ENCODE measurements around the gene EFHD1.
"Not testable (repeated sequence)": the region's sequence is repeated elsewhere in the genome, so short reads cannot be mapped to it uniquely, and the experiment has no call there.

EFHD1 gene

DNA sequence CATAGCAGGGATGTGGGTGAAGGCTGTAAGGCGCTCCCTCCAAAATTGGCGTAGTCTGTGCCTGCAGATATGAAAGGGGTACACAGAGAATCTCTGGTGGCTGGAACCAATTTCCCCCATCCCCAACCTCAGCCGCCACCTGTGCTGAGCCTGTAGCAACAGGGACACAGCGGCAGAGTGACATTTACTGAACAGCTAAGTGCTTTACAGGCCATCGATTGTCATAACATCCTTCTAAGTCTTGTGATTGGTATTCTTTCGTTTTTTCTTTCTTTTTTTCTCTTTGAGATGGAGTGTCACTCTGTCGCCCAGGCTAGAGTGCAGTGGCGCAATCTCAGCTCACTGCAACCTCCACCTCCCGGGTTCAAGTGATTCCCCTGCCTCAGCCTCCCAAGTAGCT is 12.2 kb upstream of the EFHD1 start:
- no peak for DNase-seq (ENCODE audit: low read depth)

DNA sequence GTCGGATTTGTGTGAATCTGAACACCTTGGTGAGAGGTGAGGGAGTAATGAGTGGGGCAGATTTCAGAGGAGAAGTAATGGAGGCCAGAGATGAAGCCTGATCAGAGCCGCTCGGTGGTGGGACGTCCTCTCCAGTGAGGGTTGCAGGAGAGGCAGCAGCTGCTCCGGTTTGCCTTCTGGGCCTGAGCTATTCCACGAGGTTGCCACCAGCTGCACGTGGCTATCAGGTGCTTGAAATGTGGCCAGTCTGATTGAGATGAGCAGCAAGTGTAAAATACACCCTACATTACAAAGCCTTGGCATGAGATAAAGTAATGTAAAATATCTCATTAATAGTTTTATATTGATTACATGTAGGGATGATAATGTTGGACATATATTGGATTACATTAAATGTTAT is 10.8 kb upstream of the EFHD1 start:
- no peak for DNase-seq (ENCODE audit: low read depth)

DNA sequence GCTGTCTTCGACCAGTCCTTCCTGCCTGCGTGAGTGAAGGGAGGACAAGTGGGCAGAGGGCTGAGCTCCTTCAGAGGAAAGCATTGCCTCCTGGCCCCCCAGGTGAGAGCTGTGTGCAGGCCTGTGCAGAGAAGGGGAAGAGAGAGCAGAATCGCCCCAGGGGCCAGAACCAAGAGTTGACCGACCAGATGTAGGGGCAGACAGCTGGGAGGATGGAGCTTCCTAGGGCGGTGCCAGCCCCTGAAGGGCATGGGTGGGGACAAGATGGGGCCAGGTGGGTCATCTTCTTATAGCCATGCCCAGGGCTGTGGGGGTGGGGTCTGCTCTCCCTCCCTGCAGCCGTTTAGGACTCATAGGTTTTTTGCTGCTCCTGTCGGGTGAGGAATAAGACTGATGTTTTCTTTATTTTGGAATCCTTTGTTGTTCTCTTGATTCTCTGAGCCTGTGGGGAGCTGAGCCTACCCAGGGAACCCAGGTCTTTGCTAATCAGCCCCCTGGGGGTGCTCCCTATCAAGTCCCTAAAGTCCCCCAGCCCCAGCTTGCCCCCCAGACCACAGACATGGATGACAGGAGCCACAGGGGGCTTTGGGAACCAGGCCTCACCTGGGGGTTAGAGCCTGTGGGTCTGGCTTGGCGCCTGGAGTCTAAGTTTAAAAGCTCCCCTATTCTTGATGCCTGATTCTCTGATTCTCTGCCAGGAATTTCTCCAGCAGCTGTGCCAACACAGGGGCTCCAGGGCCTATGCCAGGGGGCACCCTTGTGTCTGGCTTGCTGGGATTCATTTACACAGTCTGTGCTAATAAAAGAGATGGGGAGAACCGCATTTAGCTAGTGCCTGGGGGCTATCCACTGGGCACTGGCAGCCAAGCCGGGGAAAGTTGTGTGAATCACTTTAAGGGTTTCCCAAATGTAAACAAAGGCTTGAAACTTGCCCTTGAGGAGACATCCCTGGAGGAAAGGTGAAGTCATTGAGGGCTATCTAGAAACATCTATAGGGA is 9.3 kb upstream of the EFHD1 start:
- DNase-seq (ENCODE audit: low read depth) = no peak

DNA sequence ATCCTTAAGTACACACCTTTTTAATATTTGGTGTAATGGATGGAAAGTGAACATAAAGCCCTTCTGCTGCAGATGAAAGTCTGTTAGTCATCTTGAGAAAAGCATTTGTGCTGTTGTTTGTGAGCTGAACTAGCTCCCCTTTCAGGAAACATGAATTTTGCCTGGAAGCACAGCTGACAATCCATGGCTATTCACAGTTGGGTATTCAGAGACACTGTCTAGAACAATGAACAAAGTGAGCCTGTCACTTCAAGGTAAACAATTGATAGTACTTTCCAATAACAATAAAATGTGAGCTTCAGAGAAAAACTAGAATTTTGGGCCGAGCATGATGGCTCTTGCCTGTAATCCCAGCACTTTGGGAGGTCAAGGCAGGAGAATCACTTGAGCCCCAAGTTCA is 6.8 kb upstream of the EFHD1 start:
- DNase-seq (ENCODE audit: low read depth) = no peak

DNA sequence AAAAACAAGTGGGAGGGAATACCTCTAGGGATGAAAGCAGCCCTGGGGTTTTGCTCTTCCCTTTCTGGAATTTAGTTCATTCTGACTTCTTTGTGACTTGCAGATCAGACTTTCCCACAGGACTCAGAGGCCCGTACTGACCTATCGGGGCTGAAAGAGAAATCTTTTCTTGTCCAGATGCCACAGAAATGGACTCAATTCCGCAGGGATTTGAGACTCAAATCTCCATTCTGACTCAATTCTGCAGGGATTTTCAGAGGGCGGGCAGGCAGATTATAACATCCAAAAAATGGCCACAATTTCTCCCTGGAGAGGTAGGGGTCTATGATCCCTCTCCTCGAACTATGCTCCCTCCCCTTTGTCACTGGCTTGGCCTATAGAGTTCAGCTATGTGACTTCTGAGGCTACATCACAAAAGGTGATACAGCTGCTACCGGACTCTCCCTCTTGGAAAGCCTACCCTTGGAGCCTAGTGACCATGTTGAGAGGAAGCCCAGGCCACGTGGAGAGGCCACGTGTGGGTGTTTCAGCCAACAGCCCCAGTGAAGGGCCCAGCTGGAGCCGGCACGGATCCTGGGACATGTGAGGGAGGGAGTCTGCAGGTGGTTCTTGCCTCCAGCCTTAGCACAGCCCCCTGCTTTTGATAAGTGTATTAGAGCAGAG is 4.8 kb upstream of the EFHD1 start:
- no peak for DNase-seq (ENCODE audit: low read depth)

DNA sequence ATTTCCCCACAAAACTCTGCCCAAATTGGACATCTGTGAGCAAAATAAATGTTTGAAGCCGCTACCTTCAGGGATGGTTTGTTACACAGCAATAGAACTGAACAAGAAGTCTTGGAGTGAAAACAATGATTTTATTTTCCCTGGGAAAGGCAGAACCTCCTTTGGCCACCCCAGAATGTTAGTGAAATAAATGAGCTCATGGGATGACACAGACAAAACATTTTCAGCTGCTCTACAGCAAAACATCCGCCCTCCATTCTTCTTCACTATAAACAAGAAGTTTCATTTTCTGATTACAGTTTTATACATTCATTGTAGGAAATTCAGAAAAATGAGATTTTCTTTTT is 4.3 kb upstream of the EFHD1 start:
- no peak for DNase-seq (ENCODE audit: low read depth)

DNA sequence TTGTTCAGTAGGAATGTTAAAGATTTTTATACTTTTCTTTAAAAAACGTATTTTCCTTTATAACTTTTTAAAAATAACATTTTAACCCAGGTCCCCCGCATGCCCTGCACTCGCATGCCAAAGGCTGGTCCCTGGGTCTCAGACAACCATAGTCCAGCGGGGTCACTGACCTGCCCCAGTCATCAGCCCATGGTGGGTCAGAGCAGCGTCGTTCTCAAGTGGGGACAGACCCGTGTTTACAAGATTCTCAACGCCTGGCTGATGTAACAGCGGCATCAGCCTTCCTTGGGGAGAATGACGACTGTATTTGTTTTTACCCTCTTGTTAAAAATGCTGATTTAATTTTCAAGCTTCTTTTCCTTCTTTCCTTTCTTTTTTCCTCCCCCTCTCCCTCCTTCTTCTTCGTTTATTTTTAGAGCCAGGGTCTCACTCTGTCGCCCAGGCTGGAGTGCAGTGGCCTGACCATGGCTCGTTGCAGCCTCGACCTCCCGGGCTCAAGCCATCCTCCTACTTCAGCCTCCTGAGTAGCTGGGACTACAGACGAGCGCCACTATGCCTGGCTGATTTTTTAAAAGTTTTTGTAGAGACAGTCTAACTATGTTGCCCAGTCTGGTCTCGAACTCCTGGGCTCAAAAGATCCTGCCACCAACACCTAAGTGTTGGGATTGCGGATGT is 1.0 kb upstream of the EFHD1 start:
- DNase-seq (ENCODE audit: low read depth) = no peak

DNA sequence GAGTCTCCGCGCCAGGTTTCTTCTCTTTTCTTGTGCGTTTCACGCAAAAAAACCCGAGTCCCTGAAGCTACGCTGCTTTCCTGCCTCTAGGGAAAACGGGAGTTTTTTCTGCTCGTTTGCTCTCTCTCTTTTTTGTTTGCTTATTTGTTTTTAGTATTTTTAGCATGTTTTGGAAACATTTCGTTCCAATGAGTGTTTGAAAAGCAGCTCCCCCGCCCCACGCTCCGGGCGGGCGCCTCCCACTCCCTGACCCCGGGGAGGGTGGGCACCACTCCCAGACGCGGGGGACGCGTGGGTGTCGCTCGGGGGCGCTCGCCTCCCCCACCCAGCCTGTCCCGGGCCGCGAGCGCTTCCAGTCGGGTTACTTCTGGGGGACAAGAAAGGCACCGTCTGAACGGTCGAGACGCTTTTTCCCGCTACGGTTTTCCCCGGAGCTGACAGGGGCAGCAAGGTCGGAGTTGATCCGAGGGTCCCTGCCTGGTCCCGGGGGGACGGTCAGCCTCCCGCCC is 446 bp upstream of the EFHD1 start:
- DNase-seq (ENCODE audit: low read depth) = no peak

DNA sequence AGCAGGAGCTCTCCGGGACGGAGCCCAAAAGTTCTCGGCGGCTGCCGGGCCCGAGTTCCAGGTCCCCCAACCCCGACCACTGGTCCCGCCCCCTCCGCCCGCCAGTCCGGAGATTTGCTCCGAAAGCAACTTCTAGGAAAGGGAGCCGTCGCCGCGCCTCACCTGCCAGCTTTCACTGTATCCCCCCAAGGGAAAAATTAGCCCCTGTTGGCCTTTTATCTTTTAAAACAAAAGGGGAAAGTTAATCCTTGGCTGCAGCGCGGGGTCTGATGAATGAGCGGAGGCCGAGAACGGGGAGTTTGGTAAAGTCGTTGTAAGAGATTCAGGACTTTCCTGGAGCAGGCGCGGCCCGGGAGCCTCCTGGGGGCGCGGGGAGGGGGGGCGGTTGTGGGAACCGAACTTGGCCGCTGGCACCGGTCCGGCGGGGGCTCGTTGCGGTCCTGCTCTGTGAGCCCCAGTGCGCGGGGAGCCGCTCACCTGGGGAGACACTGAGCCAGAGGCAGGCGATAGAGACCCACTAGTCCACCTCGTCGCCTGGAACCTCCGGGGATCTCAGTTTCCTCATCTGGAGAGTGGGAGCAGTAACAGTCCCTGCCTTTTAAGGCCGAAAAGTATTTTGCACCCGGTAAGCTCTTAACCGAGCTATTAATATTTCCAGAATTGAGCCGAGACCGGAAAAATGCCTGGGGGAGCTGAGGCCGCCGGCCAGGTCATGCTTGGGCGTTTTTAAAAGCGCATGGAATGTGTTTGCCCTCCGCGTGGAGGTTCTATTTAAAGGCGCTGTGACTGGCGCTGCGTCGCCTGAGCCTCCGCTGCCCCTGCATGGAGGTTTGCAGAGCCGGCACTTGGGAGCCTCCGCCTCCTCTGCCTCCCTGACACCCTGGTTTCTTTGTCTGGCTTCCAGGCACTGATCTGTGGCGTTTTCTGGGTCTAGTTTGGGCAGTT is 1.1 kb downstream of the EFHD1 start:
- no peak for DNase-seq (ENCODE audit: low read depth)

DNA sequence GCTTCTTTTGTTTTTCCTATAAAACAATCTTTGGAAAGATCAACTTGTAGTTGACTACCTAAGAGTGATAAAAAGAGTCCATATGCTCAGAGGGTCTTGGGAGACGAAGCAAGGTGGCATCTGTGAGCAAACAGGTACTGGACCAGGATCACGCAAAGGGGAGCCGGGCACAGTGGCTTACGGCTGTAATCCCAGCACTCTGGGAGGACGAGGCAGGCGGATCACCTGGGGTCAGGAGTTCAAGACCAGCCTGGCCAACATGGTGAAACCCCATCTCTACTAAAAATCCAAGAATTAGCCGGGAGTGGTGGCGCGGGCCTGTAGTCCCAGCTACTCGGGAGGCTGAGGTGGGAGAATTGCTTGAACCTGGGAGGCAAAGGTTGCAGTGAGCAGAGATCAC is 2.0 kb downstream of the EFHD1 start:
- DNase-seq (ENCODE audit: low read depth) = not testable (repeated sequence)

DNA sequence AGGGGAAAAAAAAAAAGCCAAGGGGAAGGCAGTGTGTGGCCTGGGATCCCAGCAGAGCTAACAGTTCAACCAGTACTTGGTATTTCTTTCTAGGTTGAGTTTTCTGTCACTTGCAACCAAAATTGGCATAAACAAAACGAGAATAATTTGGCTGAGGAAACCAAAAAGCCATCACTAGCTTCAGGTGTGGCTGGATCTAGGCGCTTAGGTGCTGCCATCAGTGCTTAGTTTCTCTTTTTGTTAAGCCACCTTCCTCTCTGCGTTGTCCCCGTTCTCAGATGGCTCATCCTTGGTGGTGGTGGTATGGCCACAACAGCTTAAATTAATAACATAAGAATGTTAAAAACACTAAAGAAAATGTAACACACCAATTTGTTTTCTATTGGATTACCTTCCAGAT is 2.4 kb downstream of the EFHD1 start:
- DNase-seq (ENCODE audit: low read depth) = no peak

DNA sequence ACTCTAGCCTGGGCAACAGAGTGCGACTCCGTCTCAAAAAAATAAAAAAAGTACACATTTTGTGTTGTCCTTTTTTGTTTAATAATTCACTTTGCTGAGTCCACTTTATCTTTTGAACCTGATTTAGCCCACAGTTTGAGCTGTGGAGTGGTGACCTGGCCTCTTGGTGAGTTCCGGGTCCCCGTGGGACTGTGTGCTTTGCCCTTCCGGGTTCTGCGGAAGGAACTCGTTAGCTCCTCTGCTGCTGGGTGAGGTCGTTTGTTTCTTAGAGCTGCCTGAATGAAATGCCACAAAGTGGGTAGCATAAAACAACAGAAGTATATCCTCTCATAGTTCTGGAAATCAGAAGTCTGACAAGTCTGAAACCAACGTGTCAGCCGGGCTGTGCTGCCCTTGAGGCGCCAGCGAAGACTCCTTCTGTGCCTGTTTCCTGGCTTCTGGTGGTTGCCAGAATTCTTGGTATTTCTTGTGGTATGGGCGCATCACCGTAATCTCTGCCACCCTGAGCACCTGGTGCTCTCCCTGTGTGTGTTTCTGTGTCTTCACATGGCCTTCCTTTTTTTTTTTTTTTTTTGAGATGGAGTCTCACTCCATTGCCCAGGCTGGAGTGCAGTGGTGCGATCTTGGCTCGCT is 3.5 kb downstream of the EFHD1 start:
- DNase-seq (ENCODE audit: low read depth) = no peak

DNA sequence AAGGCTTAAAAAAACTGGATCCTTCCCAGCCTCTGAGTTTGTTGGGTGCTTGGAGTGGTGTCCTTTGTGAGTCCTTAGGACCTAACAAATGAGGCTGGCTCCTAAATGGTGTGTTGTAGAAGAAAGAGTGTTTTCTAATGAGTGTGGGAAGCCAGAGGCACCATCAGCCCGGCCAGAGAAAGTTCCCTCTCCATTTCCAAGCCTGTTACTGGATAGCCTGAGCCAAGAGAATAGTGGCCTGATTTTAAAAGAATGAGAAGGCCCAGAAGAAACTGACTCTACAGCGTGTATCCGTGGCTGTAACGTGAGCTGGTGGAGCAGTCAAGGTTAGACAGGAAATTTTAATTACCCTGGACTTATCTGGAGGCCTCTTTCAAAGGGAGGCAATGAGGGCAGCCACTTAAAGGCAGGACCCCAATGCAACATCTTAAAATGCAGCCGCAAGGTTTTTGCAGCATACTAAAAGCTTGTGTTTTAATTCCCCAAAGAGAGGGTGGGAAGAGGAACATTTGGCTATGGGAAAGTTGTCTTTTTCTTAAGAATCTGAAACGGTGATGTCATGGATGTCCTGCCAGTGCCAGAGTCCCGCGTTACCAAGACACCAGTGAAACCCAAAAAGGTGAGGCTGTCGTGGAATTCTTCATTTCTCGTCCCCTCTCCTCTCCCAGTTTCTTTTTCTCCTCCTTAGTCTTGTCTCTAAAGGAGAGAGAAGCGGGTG is 4.6 kb downstream of the EFHD1 start:
- no peak for DNase-seq (ENCODE audit: low read depth)

DNA sequence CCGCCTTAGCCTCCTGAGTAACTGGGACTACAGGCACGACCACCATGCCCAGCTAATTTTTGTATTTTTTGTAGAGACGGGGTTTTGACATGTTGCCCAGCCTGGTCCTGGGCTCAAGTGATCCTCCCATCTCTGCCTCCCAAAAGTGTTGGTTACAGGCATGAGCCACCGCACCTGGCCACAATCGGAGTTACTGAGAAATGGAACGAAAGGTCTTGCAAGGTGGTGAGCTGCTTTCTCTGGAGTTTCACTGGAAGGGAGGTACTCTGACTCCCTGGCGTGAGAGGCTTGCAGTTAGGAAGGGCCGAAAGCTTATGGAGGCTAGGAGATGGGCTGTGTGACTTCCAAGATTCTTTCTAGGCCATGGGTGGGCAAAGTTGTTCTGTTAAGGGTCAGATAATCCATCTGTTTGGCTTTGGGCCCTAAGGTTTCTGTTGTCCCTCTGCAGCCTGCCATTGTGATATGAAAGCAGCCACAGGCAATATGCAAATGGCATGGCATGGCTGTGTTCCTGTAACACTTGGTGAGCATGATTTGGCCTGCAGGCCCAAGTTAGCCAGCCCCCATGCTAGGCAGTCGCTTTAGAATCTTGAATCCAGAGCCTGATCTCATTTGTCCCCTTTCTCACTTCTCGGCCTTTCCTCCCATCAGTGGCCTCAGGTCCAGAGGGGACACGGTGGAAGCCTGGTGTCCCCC is 7.9 kb downstream of the EFHD1 start:
- DNase-seq (ENCODE audit: low read depth) = no peak

DNA sequence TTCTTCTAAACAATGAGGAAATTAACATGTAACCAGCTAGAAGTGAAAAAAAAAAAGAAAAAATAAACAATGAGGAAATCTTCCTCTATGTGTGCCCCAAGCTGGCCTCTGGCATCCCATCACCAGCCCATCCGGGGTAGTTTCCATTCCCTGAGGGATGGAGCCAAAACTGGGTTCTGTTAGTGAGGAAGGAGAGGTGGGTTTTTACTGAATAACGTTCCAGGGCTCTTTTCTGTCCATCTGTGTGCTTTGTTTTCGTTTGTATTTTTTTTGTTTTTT is 9.7 kb downstream of the EFHD1 start:
- no peak for DNase-seq (ENCODE audit: low read depth)

DNA sequence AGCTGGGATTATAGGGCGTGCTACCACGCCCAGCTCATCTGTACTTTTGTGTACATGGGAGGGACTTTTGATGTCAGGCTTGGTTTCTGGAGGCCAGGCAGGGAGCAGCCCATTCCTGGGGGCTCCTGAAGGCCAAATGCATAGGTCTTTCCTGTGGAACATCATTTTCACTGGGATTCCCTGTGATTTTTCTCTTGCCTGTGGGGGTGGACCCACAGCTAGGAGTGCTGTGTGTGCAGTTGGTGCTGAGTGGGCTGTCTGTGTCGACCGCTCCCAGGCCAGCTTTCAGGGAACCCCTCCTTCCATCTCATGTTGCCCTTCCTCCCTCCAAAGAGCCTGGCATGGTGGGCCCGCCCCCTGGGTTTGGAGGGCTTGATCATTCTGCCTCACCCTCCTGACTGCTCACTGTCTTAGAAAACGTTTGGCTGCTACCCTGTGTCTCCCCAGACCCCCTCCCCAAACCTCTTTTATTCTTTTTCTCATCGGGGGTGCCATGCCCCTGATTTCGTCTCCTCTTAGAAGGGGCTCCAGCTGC is 10.5 kb downstream of the EFHD1 start:
- no peak for DNase-seq (ENCODE audit: low read depth)

DNA sequence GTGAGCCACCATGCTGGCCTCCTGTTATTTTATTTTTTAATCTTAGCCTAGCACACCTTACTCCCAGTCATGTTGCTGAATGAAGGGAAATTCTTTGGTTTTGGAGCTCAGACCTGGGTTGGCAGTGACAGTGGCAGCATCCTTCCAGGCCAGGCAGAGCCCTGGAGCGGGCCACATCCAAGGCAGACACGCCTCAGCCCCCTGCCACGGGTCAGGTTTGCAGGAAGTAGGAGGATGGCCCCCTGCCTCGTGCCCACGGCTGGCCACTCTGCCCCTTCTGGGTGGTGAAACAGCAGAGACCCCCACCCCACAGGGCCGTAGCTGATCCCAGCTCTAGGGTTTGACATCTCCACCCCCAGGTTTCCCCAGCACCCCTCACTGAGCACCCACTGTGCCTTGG is 11.7 kb downstream of the EFHD1 start:
- DNase-seq (ENCODE audit: low read depth) = no peak

DNA sequence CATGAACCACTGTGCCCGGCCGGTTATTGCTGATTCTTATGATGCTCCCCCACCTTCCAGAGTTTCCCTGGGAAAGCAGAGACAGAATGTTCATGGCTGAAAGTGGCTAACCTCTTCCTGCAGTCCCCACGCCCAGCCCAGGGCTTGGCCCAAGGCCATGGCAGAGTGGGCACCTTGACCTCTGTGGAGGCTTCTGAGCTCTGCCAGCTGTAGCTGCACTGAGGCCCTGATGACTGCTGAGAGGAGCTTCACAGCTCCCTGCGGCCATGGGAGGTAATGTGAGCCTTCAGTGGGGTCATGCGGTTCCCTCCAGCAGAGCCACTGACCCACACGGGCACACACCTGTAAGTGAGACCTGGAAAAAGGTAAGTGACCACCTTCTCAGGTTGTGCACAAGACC is 13.3 kb downstream of the EFHD1 start:
- no peak for DNase-seq (ENCODE audit: low read depth)

DNA sequence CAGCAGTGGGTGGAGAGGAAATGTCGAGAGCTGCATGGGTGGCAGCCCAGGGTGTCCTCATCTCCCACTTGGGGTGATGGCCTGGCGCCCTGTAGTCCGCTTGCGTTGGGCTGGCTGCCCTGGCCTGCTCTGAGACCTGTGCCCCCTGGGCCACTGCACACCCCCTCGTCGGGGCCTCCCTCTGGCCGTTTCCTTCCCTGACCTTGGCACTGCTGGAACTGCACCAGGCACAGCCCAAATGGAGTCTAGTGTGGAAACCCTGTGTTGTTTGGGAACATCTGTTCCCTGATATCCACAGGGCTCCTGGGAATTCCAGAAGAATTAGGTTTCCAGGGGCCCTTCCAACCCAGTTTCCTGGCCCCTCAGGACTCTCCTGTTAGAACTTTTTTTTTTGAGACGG is 13.9 kb downstream of the EFHD1 start:
- DNase-seq (ENCODE audit: low read depth) = no peak

DNA sequence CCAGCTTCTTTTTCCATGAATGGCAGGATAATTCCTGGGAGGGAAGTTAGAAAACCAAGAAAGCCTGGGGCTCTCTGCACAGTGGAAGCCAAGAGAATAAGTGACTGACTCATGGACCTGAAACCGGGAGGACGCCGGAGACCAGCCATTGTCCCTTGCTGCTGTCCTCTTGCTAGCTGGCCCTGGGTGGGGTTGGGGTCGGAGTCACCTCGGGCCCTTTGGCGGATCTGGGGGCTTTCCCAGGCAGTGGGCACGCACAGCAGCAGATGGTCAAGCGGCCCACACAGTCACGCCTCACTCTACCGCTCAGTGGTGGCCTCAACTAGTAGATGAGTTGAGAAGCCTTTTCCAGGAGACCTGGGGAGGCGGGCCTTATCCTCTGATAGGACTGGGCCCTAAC is 15.6 kb downstream of the EFHD1 start:
- DNase-seq (ENCODE audit: low read depth) = no peak

Data from activated T-cell treated with anti-CD3 and anti-CD28 coated beads for 1 hour (primary cell).